ENCODE data around the gene SLC35F2.

- TF ChIP-seq POLR2A (IDR thresholded peaks at IDR 0.05) (no peak), POLR2AphosphoS5 (IDR thresholded peaks at IDR 0.05) (no peak), CTCF (IDR thresholded peaks at IDR 0.05) (no peak)
These were observed 89.4 kb downstream of the SLC35F2 start for GRCh38 chr11:107769189-107769588.

Measured in breast epithelium (tissue), 3 donors.